8988T (cell line): ENCODE data around the gene FNIP2.

Source experiments
- DNase-seq: peaks from one replicate; pipeline ENCODE4 v3.0.0; 2011

Gene FNIP2

DNA sequence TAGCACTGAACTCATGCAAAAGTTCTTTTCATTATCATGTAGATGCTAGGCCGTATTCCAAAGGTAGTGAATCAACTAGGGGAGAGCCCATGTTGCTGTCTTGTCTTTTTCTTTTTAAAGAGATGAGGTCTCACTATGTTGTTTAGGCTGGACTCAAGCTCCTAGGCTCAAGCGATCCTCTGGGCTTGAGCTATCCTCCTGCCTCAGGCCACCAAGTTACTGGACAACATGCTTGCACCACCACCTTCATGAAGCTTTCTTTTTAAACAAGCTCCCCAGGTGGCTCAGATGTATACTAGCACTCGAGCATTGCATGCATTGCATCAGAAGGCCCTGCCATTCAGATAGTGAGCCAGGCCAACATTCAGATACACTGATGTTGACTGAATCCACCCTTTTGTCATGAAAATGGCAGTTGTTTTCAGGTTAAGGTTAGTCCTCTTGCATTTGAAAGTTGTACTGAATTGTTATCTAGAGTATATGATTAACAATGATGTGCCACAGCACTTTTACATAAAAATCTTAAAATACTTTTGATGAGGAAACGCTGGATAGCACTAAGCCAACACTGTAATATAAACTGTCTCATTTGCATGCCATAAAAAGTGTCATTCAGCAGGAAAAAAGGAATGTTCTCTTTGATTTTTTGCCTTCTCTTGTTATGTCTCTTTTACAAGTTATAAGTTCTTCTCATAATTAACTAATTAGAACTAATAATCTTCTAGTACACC lies 76.7 kb downstream of the FNIP2 start:
- DNase-seq, result no peak

- DNase-seq, result no peak
These were observed 78.7 kb downstream of the FNIP2 start for GRCh38 chr4:158847535-158847934.

DNA sequence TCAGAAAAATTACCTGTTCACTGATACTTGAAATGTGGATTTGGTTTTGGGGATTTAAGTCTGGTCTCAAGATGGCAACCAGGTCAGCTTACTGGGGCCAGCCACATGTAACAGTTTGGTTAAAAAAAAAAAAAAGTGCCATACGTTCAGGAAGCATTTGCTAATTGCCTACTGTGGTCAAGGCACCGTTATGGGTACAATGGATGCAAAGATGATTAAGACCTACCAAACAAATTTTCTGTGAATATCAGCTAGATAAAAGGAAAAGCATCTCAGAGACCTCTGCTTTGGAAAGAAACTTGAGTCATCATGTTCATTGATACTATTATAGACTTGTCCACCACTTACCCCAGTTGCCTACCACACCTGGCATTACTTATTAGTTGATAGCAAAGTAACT lies 80.9 kb downstream of the FNIP2 start:
- no peak for DNase-seq

DNA sequence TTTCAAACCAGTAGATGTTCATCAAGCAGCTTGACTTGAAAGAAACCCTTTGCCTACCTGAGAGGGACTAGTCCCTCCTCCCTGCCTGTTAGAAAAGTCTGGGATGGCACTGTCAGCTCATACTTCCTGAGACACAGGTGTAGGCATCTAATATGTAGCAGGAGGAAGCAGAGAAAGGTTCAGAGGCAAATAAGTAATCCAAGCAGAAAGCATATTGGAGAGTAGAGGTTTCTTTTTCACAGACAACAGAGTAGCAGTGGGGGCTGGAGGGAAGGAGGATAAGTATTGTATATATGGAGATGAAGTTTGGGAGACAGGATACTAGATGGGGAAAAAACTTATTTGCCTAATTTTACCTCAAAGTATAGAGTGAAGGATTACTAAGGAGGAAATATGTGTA lies 81.5 kb downstream of the FNIP2 start:
- DNase-seq, result no peak

DNA sequence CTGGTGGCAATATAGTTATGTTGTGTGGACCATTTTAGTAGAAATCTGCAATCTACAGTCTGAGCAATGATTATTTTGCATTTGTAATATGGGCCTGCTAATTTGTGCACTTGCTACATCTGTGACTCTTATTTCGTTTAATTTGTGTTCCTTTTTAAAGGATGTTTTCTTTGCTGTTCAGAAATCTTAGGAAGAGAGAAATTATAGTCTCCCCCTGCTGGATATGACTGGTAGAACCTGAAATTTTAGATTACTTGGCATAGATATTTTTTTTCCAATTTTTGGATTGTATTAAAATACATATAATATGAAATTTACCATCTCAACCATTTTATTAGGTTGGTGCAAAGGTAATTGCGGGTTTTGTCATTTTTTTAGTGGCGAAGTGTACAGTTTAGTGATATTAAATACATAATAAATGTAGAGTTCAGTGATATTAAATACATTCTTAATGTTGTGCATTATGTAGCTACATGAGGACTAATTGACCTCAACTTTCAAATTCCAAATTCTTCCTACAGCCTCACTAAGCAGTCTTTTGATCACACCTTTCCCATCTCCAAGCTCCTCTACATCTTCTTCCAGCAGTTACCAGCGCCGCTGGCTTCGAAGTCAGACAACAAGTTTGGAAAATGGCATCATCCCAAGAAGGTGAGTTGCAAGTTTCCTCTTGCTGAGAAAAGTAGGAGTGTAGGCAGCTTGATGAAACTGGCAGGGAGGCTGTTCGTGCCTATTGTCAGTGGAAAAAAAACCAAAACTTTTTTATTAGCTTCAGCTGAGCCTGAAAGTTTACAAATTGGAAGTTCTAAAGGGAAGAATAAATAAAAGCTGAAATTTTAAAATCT lies 82.2 kb downstream of the FNIP2 start:
- DNase-seq, result no peak

- DNase-seq, result no peak
These were observed 85.4 kb downstream of the FNIP2 start for GRCh38 chr4:158854236-158854635.

GRCh38 chr4:158856852-158857251 lies 88.0 kb downstream of the FNIP2 start:
- DNase-seq, result no peak

GRCh38 chr4:158857951-158858350 lies 89.1 kb downstream of the FNIP2 start:
- DNase-seq, result no peak

GRCh38 chr4:158858410-158859199 lies 89.8 kb downstream of the FNIP2 start:
- no peak for DNase-seq

GRCh38 chr4:158859661-158860060 lies 90.8 kb downstream of the FNIP2 start:
- no peak for DNase-seq

- no peak for DNase-seq
These were observed 92.0 kb downstream of the FNIP2 start for GRCh38 chr4:158860856-158861255.

- DNase-seq, result no peak
These were observed 92.5 kb downstream of the FNIP2 start for GRCh38 chr4:158861281-158861680.

DNA sequence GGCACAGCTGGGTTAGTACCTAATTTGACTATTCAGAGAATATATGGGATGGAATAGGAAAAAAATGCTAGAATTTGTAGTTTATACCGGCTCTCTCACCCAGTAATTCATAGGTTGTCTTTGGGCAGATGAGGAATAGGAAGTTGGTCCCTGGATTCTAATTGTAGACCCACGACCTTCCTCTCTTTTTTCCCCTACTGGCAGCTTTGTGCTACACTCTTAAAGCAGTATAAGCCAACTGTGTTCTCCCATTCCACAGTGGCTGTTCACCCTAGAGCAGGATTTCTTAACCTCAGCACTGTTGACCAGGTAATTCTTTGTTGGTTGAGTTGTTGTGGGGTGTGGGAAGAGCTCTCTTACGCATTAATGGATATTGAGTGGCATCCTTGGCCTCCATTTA lies 92.9 kb downstream of the FNIP2 start:
- no peak for DNase-seq

DNA sequence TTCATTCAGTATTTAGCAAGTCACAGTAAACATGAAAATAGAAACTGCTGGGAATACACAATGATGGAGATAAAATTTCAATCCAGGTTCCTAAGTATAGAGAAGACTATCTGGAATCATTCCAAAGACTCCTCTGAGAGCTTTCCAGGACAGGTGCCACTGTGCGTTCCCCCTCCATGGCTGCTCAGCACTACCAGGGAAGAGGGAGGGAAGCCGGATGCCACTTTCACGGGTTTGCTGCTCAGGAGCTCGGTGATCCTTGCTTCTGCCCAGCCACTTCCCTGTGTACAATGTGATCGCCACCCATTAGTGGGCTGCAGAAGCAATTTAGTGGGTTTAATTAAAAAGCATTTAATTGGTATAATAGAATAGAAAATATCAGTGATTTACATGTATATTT lies 94.5 kb downstream of the FNIP2 start:
- no peak for DNase-seq

- no peak for DNase-seq
These were observed 96.8 kb downstream of the FNIP2 start for GRCh38 chr4:158865520-158866177.

GRCh38 chr4:158869001-158869400 lies 100.2 kb downstream of the FNIP2 start:
- no peak for DNase-seq

DNA sequence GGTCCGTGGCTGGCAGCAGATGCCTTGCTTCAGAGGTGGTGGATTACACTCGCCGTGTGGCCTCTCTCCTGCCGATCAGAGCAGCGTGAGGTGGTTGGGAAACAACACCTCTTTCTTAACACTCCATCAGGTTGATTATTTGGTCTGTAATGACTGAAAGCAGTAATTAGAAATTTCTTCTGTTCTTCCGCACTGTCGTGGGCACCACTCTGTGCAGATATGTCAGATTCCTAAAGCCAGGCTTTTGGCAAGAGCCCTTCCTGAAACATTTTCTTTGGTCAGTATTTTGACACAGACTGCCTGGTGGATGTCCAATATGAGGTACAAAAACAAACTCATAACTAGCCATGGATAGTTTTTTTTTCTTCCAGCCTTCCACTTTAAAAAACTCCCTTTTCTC lies 100.9 kb downstream of the FNIP2 start:
- no peak for DNase-seq

DNA sequence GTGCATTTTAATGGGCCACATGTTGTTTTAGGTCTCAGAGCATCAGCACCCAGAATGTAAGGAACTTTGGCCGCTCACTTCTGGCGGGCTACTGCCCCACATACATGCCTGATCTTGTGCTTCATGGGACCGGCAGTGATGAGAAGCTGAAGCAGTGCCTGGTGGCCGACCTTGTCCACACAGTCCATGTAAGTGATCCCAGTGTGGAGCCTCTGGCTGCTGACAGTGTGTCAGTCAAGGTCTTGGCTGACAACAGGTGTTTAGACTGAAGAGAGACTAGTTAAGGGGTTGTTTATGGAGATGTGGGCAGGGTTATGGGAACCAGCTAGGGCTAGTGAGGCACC lies 101.4 kb downstream of the FNIP2 start:
- DNase-seq, result no peak

- DNase-seq, result no peak
These were observed 102.0 kb downstream of the FNIP2 start for GRCh38 chr4:158870626-158871334.

- DNase-seq, result no peak
These were observed 102.5 kb downstream of the FNIP2 start for GRCh38 chr4:158871335-158871724.

- DNase-seq, result no peak
These were observed 105.1 kb downstream of the FNIP2 start for GRCh38 chr4:158873795-158874401.

DNA sequence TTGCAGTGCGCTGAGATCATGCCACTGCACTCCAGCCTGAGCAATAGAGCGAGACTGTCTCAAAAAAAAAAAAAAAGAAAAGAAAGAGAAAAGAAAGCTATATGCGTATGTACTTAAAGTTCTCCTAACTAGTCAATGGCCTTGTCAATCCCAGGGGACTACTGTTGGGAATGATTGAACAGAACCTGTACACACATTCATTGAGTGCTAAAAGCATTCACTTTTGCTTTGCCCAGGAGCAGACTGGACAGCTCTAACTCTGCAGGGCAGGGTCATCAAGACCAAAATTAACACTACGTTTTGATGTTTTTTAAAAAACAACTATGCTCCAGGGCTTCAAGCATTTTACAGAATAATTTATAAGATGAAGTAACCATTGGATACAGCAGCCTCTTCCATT lies 106.2 kb downstream of the FNIP2 start:
- DNase-seq, result no peak
